Right atrium auricular region (tissue), 2 donors: ENCODE results near the gene SPOCK1. TPM values are rescaled to one million over a fixed set of nuclear protein-coding genes. Genes with fewer than 3 reads are reported as not detected.

ENCODE experiments used
- DNase-seq: peaks from one replicate; pipeline ENCODE4 v3.0.0-alpha.2; 2019; ENCODE audit warnings: low spot score
- H3K27ac ChIP-seq, 2 donors: fragments of 200-600 bp; sonication (generic); 1 replicate in 1 of 2; 2 replicates in 1 of 2; pipeline ENCODE4 v1.5.1; 2016 to 2019
- H3K27me3 ChIP-seq, 2 donors: fragments of 200-600 bp; sonication (generic); one replicate each; pipeline versions ENCODE4 v1.5.1 to v1.6.0; 2017 to 2019
- H3K36me3 ChIP-seq: fragments of 200-600 bp; sonication (generic); one replicate; pipeline ENCODE4 v1.5.1; 2016
- H3K4me1 ChIP-seq, 2 donors: fragments of 200-600 bp; sonication (generic); one replicate each; pipeline versions ENCODE4 v1.5.1 to v1.6.0; 2017 to 2019
- H3K4me3 ChIP-seq, 2 donors: fragments of 200-600 bp; sonication (generic); 1 replicate in 1 of 2; 2 replicates in 1 of 2; pipeline ENCODE4 v1.5.1; 2017 to 2019; ENCODE audit warnings: mild to moderate bottlenecking in 1 of 2, moderate library complexity in 1 of 2
- H3K9me3 ChIP-seq, 2 donors: fragments of 200-600 bp; sonication (generic); one replicate each; pipeline ENCODE4 v1.5.1; 2019
- CTCF ChIP-seq, 2 donors: fragments of 200-600 bp; sonication (generic); IDR thresholded peaks; one replicate each; pipeline ENCODE4 v1.5.1; 2019; ENCODE audit warnings: antibody characterized with exemption in 2 of 2
- total RNA-seq, 2 donors: library from RNA; depleted of rRNA; stranded (reverse); fragments of >200 nt; gene quantifications; one replicate each; pipeline ENCODE4 v1.1.0, GENCODE V29; 2016

The SPOCK1 gene
- total RNA-seq, 2 donors from 2014 or later, result 59.8 to 84.5 TPM

GRCh38 chr5:137040641-137041340, 458.3 kb downstream of the SPOCK1 start:
- Histone ChIP-seq H3K27ac (no peak overlapping the region), H3K4me3 (no peak overlapping the region), H3K9me3 (peaks cover 0 to 23% of the 10 kb centered on the region in 2 donors), H3K4me1 (no peaks in the 10 kb centered on the region), H3K27me3 (no peaks in the 10 kb centered on the region), H3K36me3 (no peaks in the 10 kb centered on the region)
- no peak for DNase-seq
- TF ChIP-seq CTCF (IDR thresholded peaks at IDR 0.05), result no peak

GRCh38 chr5:137040024-137040423, 459.1 kb downstream of the SPOCK1 start:
- TF ChIP-seq CTCF (IDR thresholded peaks at IDR 0.05), result no peak
- Histone ChIP-seq H3K4me1 (no peaks in the 10 kb centered on the region), H3K27me3 (no peaks in the 10 kb centered on the region), H3K9me3 (peaks cover 0 to 23% of the 10 kb centered on the region in 2 donors), H3K36me3 (no peaks in the 10 kb centered on the region), H3K4me3 (no peak overlapping the region), H3K27ac (no peak overlapping the region)
- DNase-seq, result no peak

GRCh38 chr5:137037848-137038247, 461.3 kb downstream of the SPOCK1 start:
- Histone ChIP-seq H3K4me3 (no peak overlapping the region), H3K9me3 (peaks cover 0 to 15% of the 10 kb centered on the region in 2 donors), H3K36me3 (no peaks in the 10 kb centered on the region), H3K27me3 (no peaks in the 10 kb centered on the region), H3K4me1 (no peaks in the 10 kb centered on the region), H3K27ac (no peak overlapping the region)
- no peak for DNase-seq
- no peak for TF ChIP-seq CTCF (IDR thresholded peaks at IDR 0.05)

GRCh38 chr5:137036640-137037039, 462.5 kb downstream of the SPOCK1 start:
- no peak for DNase-seq
- no peak overlapping the region for H3K27ac ChIP-seq
- H3K9me3 ChIP-seq, result peaks cover 0 to 3% of the 10 kb centered on the region in 2 donors
- no peaks in the 10 kb centered on the region for H3K4me1 ChIP-seq
- no peaks in the 10 kb centered on the region for H3K36me3 ChIP-seq
- H3K4me3 ChIP-seq, result no peak overlapping the region
- no peak for TF ChIP-seq CTCF (IDR thresholded peaks at IDR 0.05)
- H3K27me3 ChIP-seq, result no peaks in the 10 kb centered on the region

- Histone ChIP-seq H3K4me1 (no peaks in the 10 kb centered on the region), H3K36me3 (no peaks in the 10 kb centered on the region), H3K9me3 (no peaks in the 10 kb centered on the region), H3K27ac (no peak overlapping the region), H3K27me3 (no peaks in the 10 kb centered on the region), H3K4me3 (no peak overlapping the region)
- DNase-seq, result no peak
- TF ChIP-seq CTCF (IDR thresholded peaks at IDR 0.05), result no peak
Observed at GRCh38 chr5:137035480-137035878, 463.6 kb downstream of the SPOCK1 start.
